ENCODE measurements around the gene SSC5D. TPM values are rescaled to one million over a fixed set of nuclear protein-coding genes. Genes with fewer than 3 reads are reported as not detected.

The SSC5D gene
- total RNA-seq, 2 experiments from 2014 or later: 0.42 to 1.3 TPM

- no peaks in the 10 kb centered on the region for H3K9me3 Mint-ChIP-seq
- H3K27ac ChIP-seq (ENCODE audit: low read depth in 1 of 2, low read length in 2 of 2): no peak overlapping the region
- POLR2A ChIA-PET: interaction anchor here (0.6 to 0.7 kb wide), 2 partner anchors 27 to 69 kb away, joined by 3 read pairs; partner anchors contain the start of gene TMEM238
- CTCF ChIA-PET: interaction anchor here (0.6 to 1.0 kb wide), 2 partner anchors 50 to 535 kb away, joined by 3 to 4 read pairs; no protein-coding TSS in a partner anchor
- no peak overlapping the region for H3K27ac Mint-ChIP-seq
- peak overlapping the region; percentile 36 for H3K4me3 Mint-ChIP-seq
- no peak overlapping the region for H3K4me3 ChIP-seq (ENCODE audit: low read length)
- ATAC-seq (ENCODE audit: poor library complexity) (no peak), DNase-seq (no peak)
- H3K9me3 ChIP-seq (ENCODE audit: control insufficient read depth in 1 of 2, insufficient read depth in 1 of 2, low read length in 2 of 2): peaks cover 0 to 16% of the 10 kb centered on the region in 2 experiments
- peaks cover 13% of the 10 kb centered on the region for H3K4me1 Mint-ChIP-seq (ENCODE audit: low read depth)
- no peaks in the 10 kb centered on the region for H3K36me3 ChIP-seq (ENCODE audit: insufficient read depth, low read length)
- no peak for TF ChIP-seq CTCF (IDR thresholded peaks at IDR 0.05)
- no peaks in the 10 kb centered on the region for H3K36me3 Mint-ChIP-seq (ENCODE audit: low read depth)
- H3K27me3 Mint-ChIP-seq: peaks cover 33% of the 10 kb centered on the region
- peaks cover 23% of the 10 kb centered on the region for H3K4me1 ChIP-seq (ENCODE audit: insufficient read depth, low read length)
- peaks cover 26 to 27% of the 10 kb centered on the region in 2 experiments for H3K27me3 ChIP-seq (ENCODE audit: control insufficient read depth in 1 of 2, insufficient read depth in 2 of 2, low read length in 2 of 2)
- intact Hi-C loops (cut with DNase I, micrococcal nuclease): loop anchor here (1.0 kb wide), 2 partner anchors 152 to 312 kb away; no protein-coding TSS in a partner anchor
Observed at GRCh38 chr19:55453511-55454260, 34.5 kb upstream of the SSC5D start.

GRCh38 chr19:55454787-55455243 lies 33.4 kb upstream of the SSC5D start:
- peaks cover 17 to 20% of the 10 kb centered on the region in 2 experiments for H3K27me3 ChIP-seq (ENCODE audit: control insufficient read depth in 1 of 2, insufficient read depth in 2 of 2, low read length in 2 of 2)
- peaks cover 0 to 7% of the 10 kb centered on the region in 2 experiments for H3K9me3 ChIP-seq (ENCODE audit: control insufficient read depth in 1 of 2, insufficient read depth in 1 of 2, low read length in 2 of 2)
- Mint-ChIP-seq H3K27ac (no peak overlapping the region), H3K4me3 (peak overlapping the region; percentile 77), H3K27me3 (peaks cover 33% of the 10 kb centered on the region), H3K9me3 (no peaks in the 10 kb centered on the region), H3K4me1 (ENCODE audit: low read depth) (peaks cover 13% of the 10 kb centered on the region), H3K36me3 (ENCODE audit: low read depth) (no peaks in the 10 kb centered on the region)
- TF ChIP-seq CTCF (IDR thresholded peaks at IDR 0.05): peak; percentile 54
- DNase-seq: peak in 13 of 14 experiments; percentile 23 to 73 (median 46)
- peak; percentile 41 for ATAC-seq (ENCODE audit: poor library complexity)
- no peaks in the 10 kb centered on the region for H3K36me3 ChIP-seq (ENCODE audit: insufficient read depth, low read length)
- peaks cover 23% of the 10 kb centered on the region for H3K4me1 ChIP-seq (ENCODE audit: insufficient read depth, low read length)
- ChIA-PET CTCF (no interaction called here), POLR2A (no interaction called here)
- intact Hi-C loops (cut with DNase I, micrococcal nuclease): loop anchor here (1.0 kb wide), 2 partner anchors 154 to 314 kb away; no protein-coding TSS in a partner anchor
- no peak overlapping the region for H3K4me3 ChIP-seq (ENCODE audit: low read length)
- no peak overlapping the region for H3K27ac ChIP-seq (ENCODE audit: low read depth in 1 of 2, low read length in 2 of 2)

- Histone ChIP-seq H3K9me3 (ENCODE audit: control insufficient read depth in 1 of 2, insufficient read depth in 1 of 2, low read length in 2 of 2) (peaks cover 0 to 7% of the 10 kb centered on the region in 2 experiments), H3K4me3 (ENCODE audit: low read length) (no peak overlapping the region), H3K4me1 (ENCODE audit: insufficient read depth, low read length) (peaks cover 25% of the 10 kb centered on the region), H3K27me3 (ENCODE audit: control insufficient read depth in 1 of 2, insufficient read depth in 2 of 2, low read length in 2 of 2) (peaks cover 12 to 14% of the 10 kb centered on the region in 2 experiments), H3K36me3 (ENCODE audit: insufficient read depth, low read length) (no peaks in the 10 kb centered on the region), H3K27ac (ENCODE audit: low read depth in 1 of 2, low read length in 2 of 2) (no peak overlapping the region)
- no peak overlapping the region for H3K27ac Mint-ChIP-seq
- no peak overlapping the region for H3K4me3 Mint-ChIP-seq
- ChIA-PET POLR2A (no interaction called here), CTCF (no interaction called here)
- intact Hi-C loops (cut with DNase I, micrococcal nuclease): no loop called here
- H3K36me3 Mint-ChIP-seq (ENCODE audit: low read depth): no peaks in the 10 kb centered on the region
- ATAC-seq (ENCODE audit: poor library complexity) (no peak), DNase-seq (no peak)
- H3K4me1 Mint-ChIP-seq (ENCODE audit: low read depth): peaks cover 22% of the 10 kb centered on the region
- H3K27me3 Mint-ChIP-seq: peaks cover 29% of the 10 kb centered on the region
- H3K9me3 Mint-ChIP-seq: no peaks in the 10 kb centered on the region
- no peak for TF ChIP-seq CTCF (IDR thresholded peaks at IDR 0.05)
Observed at GRCh38 chr19:55455576-55456235, 32.5 kb upstream of the SSC5D start.

All from CD4-positive, alpha-beta T cell (primary cell).